Measurements from ENCODE around the gene RASA3.

RASA3 gene

DNA sequence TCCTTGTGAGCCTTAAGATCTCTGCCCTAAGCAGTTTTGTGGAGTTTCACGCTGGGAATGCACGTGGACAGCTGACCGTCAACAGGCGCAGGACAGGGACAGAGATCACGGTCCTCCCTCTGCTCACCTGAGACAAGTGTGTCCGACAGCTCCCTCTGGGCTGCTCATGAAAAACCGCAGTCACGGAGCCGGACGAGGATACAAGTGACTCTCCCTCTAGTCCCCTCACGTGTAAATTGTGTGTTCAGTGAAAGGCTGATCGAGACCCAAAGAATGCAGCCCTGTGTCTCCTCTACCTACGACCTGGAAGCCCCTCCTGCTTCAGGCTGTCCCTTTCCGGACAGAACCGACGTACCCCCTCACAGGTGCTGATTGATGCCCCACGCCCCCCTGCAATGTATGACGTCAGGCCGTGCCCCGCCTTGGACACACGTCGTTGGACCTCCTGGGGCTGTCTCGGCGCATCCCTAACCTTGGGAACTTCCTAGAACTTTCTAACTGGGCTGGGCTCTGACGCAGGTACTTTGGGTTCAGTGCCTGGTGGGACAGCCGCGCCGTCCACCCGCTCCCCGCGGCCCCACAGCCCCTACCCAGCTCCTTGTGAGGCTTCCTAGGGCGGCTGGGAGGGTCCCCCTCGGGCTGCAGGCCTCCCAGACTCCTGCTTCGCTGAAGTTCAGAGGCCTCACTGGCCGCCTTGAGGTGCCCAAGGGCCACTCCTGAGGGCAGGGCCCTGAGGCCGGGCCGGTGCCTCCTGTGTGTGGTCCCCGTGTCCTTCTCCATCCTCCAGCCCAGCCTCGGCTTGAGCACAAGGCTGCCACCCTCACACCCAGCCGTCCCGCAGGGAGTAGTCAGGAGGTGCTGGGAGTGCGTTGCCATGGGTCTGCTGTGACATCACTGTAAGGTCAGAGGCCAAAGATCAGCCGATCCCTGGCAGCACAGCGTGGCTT lies 158.9 kb downstream of the RASA3 start, which contains the start of gene C13orf46:
C13orf46 (minus strand) TSS at position 859 of the 947 bp plus-strand sequence; CDS start at position 780, 79 bp downstream.
- no peaks in the 10 kb centered on the region for H3K9me3 ChIP-seq (ENCODE audit: control insufficient read depth in 2 of 2, low read length in 2 of 2)
- no peak within 1 kb of the TSS for H3K9ac ChIP-seq (ENCODE audit: low read length in 2 of 2)
- no peaks in the 10 kb centered on the region for H3K27me3 ChIP-seq (ENCODE audit: control insufficient read depth in 1 of 2, insufficient read depth in 2 of 2, low read length in 2 of 2)
- H3K4me3 ChIP-seq (ENCODE audit: low read length in 2 of 2) = no peak within 1 kb of the TSS
- H3K36me3 ChIP-seq (ENCODE audit: control insufficient read depth in 2 of 2, insufficient read depth in 2 of 2, low read length in 2 of 2) = peaks cover 7 to 10% of the 10 kb centered on the region in 2 donors
- peaks cover 28% of the 10 kb centered on the region for H3K4me1 ChIP-seq (ENCODE audit: control insufficient read depth, insufficient read depth, low read length)
- no peak within 1 kb of the TSS for H3K27ac ChIP-seq (ENCODE audit: low read length)

- Histone ChIP-seq H3K9ac (ENCODE audit: low read length in 2 of 2) (no peak overlapping the region), H3K4me3 (ENCODE audit: low read length in 2 of 2) (no peak overlapping the region), H3K9me3 (ENCODE audit: control insufficient read depth in 2 of 2, low read length in 2 of 2) (no peaks in the 10 kb centered on the region), H3K27ac (ENCODE audit: low read length) (no peak overlapping the region), H3K4me1 (ENCODE audit: control insufficient read depth, insufficient read depth, low read length) (peaks cover 28% of the 10 kb centered on the region), H3K36me3 (ENCODE audit: control insufficient read depth in 2 of 2, insufficient read depth in 2 of 2, low read length in 2 of 2) (peaks cover 7 to 9% of the 10 kb centered on the region in 2 donors), H3K27me3 (ENCODE audit: control insufficient read depth in 1 of 2, insufficient read depth in 2 of 2, low read length in 2 of 2) (no peaks in the 10 kb centered on the region)
These were observed 159.8 kb downstream of the RASA3 start for GRCh38 chr13:113972451-113973217.

GRCh38 chr13:113971471-113972231 lies 160.8 kb downstream of the RASA3 start:
- peaks cover 20% of the 10 kb centered on the region for H3K4me1 ChIP-seq (ENCODE audit: control insufficient read depth, insufficient read depth, low read length)
- peaks cover 4 to 7% of the 10 kb centered on the region in 2 donors for H3K36me3 ChIP-seq (ENCODE audit: control insufficient read depth in 2 of 2, insufficient read depth in 2 of 2, low read length in 2 of 2)
- peak overlapping the region in 1 of 2 donors; percentile 50 for H3K9ac ChIP-seq (ENCODE audit: low read length in 2 of 2)
- H3K4me3 ChIP-seq (ENCODE audit: low read length in 2 of 2) = no peak overlapping the region
- no peaks in the 10 kb centered on the region for H3K9me3 ChIP-seq (ENCODE audit: control insufficient read depth in 2 of 2, low read length in 2 of 2)
- peak overlapping the region; percentile 76 for H3K27ac ChIP-seq (ENCODE audit: low read length)
- H3K27me3 ChIP-seq (ENCODE audit: control insufficient read depth in 1 of 2, insufficient read depth in 2 of 2, low read length in 2 of 2) = no peaks in the 10 kb centered on the region

DNA sequence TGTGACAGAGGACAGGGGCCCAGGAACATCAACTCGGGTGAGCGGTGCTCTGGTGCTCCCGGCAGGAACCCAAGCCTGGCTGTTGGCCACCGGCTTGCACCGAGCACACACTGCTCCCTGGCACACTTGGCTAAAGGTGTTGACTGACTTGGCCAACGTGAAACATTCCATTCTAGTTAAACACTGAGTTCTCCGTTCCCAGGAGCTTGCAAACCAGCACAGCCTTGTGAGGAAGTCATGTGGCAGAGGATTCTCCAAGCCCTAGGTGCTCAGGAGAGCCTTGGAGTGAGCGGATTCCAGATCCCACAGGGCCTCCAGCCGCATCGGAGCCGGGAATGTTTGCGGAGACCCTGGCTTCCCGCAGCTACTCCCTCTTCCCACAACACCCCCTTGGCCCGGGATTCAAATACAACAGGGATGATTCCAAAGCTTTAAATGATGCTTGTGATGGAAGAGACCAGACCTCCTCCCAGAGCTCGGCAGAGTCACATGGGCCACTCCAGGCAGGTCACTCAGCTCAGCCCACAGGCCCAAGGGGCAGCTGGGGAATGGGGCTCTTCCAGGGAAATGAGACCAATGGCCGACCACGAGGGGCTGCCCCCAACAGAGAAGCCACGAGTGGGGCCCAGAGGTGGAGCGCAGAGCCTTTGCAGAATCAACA lies 161.5 kb downstream of the RASA3 start:
- H3K9ac ChIP-seq (ENCODE audit: low read length in 2 of 2) = peak overlapping the region in 1 of 2 donors; percentile 50

DNA sequence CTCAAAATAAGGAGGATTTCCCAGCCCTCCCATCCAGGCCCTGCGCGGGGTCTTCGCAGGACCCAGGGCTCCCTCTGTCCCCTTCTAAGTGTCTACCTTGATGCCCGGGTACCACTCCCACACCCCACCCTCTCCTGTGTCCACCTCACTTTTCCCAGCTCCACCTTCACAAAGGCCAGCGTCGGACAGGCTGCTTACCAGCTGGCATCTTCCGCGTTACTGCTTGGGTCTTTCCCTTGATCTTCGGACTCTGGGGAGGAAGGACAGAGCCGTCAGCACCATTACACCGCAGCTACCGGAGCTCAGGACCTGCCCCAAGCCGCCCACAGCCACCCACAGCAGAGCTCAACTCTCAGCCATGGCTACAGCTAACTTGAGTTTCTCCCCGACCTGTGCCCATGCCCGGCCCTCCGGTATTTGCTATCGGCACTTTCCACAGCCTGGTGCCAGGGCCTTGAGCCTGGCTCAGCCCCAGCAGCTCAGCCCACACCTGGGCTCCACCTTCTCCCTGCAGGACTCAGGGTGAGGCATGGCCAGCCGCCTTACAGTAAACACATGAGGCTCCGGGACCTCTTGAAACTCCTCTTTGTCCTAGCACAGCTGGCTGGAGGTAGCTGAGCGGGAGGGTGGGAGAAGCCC lies 162.3 kb downstream of the RASA3 start:
- Histone ChIP-seq H3K27me3 (ENCODE audit: control insufficient read depth in 1 of 2, insufficient read depth in 2 of 2, low read length in 2 of 2) (no peaks in the 10 kb centered on the region), H3K4me3 (ENCODE audit: low read length in 2 of 2) (no peak overlapping the region), H3K9ac (ENCODE audit: low read length in 2 of 2) (no peak overlapping the region), H3K36me3 (ENCODE audit: control insufficient read depth in 2 of 2, insufficient read depth in 2 of 2, low read length in 2 of 2) (peaks cover 4 to 5% of the 10 kb centered on the region in 2 donors), H3K27ac (ENCODE audit: low read length) (peak overlapping the region; percentile 41), H3K9me3 (ENCODE audit: control insufficient read depth in 2 of 2, low read length in 2 of 2) (no peaks in the 10 kb centered on the region), H3K4me1 (ENCODE audit: control insufficient read depth, insufficient read depth, low read length) (peaks cover 19% of the 10 kb centered on the region)

More for the DNA sequence above, 161.5 kb downstream of the RASA3 start:
- H3K4me3 ChIP-seq (ENCODE audit: low read length in 2 of 2) = peak overlapping the region in 1 of 2 donors; percentile 44
- no peaks in the 10 kb centered on the region for H3K9me3 ChIP-seq (ENCODE audit: control insufficient read depth in 2 of 2, low read length in 2 of 2)
- peaks cover 19% of the 10 kb centered on the region for H3K4me1 ChIP-seq (ENCODE audit: control insufficient read depth, insufficient read depth, low read length)
- peak overlapping the region; percentile 76 for H3K27ac ChIP-seq (ENCODE audit: low read length)
- peaks cover 4 to 7% of the 10 kb centered on the region in 2 donors for H3K36me3 ChIP-seq (ENCODE audit: control insufficient read depth in 2 of 2, insufficient read depth in 2 of 2, low read length in 2 of 2)
- H3K27me3 ChIP-seq (ENCODE audit: control insufficient read depth in 1 of 2, insufficient read depth in 2 of 2, low read length in 2 of 2) = no peaks in the 10 kb centered on the region

DNA sequence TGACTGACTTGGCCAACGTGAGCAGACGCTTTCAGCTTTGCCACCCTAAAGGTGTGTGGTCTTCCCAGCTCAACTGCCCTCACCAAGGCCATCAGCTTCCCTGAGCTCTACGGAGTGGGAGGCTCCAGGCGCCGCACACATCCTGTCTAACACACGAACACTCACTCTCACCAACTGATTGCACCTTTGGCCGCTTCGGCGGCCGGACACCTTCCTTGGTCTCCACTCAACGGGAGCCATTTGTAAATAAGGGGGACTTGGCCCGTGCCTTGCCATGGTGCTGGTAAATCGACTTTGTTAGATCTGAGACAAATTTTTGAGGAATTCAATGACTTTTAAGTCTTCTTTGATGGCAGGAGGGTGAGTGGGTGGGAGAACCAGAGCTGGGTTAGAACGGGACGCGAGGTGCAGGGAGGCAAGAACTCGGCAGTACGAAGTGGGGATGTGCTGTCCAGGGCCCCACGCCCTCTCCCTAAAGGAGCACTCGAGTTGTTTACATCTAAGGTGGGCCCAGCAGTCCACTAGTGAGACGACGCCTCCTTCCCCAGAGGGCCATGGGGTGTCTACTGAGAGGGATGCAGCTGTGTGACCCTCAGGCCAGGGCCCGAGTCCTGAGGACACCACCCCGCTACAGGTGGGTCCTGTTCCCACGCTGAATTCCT lies 163.0 kb downstream of the RASA3 start:
- Histone ChIP-seq H3K27me3 (ENCODE audit: control insufficient read depth in 1 of 2, insufficient read depth in 2 of 2, low read length in 2 of 2) (no peaks in the 10 kb centered on the region), H3K4me1 (ENCODE audit: control insufficient read depth, insufficient read depth, low read length) (peaks cover 19% of the 10 kb centered on the region), H3K36me3 (ENCODE audit: control insufficient read depth in 2 of 2, insufficient read depth in 2 of 2, low read length in 2 of 2) (peaks cover 0 to under 1% of the 10 kb centered on the region in 2 donors), H3K27ac (ENCODE audit: low read length) (no peak overlapping the region), H3K9me3 (ENCODE audit: control insufficient read depth in 2 of 2, low read length in 2 of 2) (no peaks in the 10 kb centered on the region), H3K4me3 (ENCODE audit: low read length in 2 of 2) (no peak overlapping the region), H3K9ac (ENCODE audit: low read length in 2 of 2) (no peak overlapping the region)

GRCh38 chr13:113968463-113969310 lies 163.7 kb downstream of the RASA3 start:
- Histone ChIP-seq H3K4me1 (ENCODE audit: control insufficient read depth, insufficient read depth, low read length) (peaks cover 19% of the 10 kb centered on the region), H3K27ac (ENCODE audit: low read length) (no peak overlapping the region), H3K9ac (ENCODE audit: low read length in 2 of 2) (no peak overlapping the region), H3K9me3 (ENCODE audit: control insufficient read depth in 2 of 2, low read length in 2 of 2) (no peaks in the 10 kb centered on the region), H3K36me3 (ENCODE audit: control insufficient read depth in 2 of 2, insufficient read depth in 2 of 2, low read length in 2 of 2) (no peaks in the 10 kb centered on the region), H3K4me3 (ENCODE audit: low read length in 2 of 2) (no peak overlapping the region), H3K27me3 (ENCODE audit: control insufficient read depth in 1 of 2, insufficient read depth in 2 of 2, low read length in 2 of 2) (no peaks in the 10 kb centered on the region)

DNA sequence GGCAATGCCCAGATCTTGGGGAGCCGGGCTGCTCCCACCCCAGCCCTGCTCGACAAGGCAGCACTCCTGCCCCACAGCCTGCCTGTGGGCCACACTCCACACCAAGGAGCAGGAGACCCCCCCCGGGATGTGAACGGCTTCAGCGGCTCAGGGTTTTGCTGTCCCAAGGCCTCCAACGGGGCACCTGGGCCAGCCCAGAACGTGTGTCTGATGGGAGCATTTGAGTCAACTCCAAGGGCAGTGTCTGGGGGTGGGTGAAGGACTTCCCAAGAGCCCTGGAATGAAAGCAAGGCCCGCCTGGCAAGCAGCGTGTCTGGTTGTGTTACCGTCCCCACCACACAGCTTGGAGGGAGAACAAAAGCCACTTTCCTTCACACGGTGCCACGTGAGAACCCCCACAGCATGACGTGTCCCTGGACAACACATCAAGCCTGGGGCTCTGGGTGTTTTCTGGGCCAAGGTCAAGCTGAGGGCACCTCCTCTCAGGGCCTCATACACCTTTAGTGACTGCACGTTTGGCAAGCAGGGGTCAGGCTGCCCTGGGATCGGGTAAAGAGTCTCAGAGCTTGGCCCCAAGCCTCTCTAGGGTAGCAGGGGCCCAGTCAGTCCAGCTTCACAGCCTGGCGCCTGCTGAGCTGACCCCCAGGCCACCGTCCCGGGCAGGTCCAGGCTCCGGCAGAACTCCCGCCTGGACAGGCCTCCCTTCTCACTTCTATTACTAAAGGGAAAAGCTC lies 164.5 kb downstream of the RASA3 start:
- Histone ChIP-seq H3K27ac (ENCODE audit: low read length) (no peak overlapping the region), H3K4me1 (ENCODE audit: control insufficient read depth, insufficient read depth, low read length) (peaks cover 19% of the 10 kb centered on the region)

More for the DNA sequence above, 164.5 kb downstream of the RASA3 start:
- Histone ChIP-seq H3K4me3 (ENCODE audit: low read length in 2 of 2) (no peak overlapping the region), H3K9ac (ENCODE audit: low read length in 2 of 2) (no peak overlapping the region), H3K9me3 (ENCODE audit: control insufficient read depth in 2 of 2, low read length in 2 of 2) (no peaks in the 10 kb centered on the region), H3K36me3 (ENCODE audit: control insufficient read depth in 2 of 2, insufficient read depth in 2 of 2, low read length in 2 of 2) (no peaks in the 10 kb centered on the region), H3K27me3 (ENCODE audit: control insufficient read depth in 1 of 2, insufficient read depth in 2 of 2, low read length in 2 of 2) (no peaks in the 10 kb centered on the region)

Data from stomach smooth muscle (tissue), 2 donors.